Lower leg skin (tissue), 3 donors: ENCODE data around the gene NDUFS1.

Source experiments
- CTCF ChIP-seq, 3 donors: fragments of 450-650 bp; IDR thresholded peaks; one replicate each; pipeline ENCODE4 v1.5.1; 2016; ENCODE audit warnings: antibody characterized with exemption in 3 of 3, mild to moderate bottlenecking in 3 of 3, moderate library complexity in 2 of 3
- POLR2A ChIP-seq, 2 donors: fragments of 450-650 bp; IDR thresholded peaks; one replicate each; pipeline ENCODE4 v1.6.1; 2016 to 2017; ENCODE audit warnings: antibody characterized with exemption in 2 of 2, mild to moderate bottlenecking in 1 of 2, moderate library complexity in 1 of 2

GRCh38 chr2:206080927-206081326, 78.3 kb downstream of the NDUFS1 start:
- no peak for TF ChIP-seq CTCF (IDR thresholded peaks at IDR 0.05)
- no peak for TF ChIP-seq POLR2A (IDR thresholded peaks at IDR 0.05)
